K562 treated with DMSO at 1 percent for 12 hours (cell line): ENCODE measurements around the gene VSIG10. TPM values are rescaled to one million over a fixed set of nuclear protein-coding genes. Genes with fewer than 3 reads are reported as not detected.

Experiments used
- total RNA-seq: library from RNA; unstranded; fragments of 300-600 nt; gene quantifications from 2 replicates; pipeline ENCODE4 v1.2.3, GENCODE V29; 2022; ENCODE audit not compliant: insufficient read depth

VSIG10 gene, protein sequence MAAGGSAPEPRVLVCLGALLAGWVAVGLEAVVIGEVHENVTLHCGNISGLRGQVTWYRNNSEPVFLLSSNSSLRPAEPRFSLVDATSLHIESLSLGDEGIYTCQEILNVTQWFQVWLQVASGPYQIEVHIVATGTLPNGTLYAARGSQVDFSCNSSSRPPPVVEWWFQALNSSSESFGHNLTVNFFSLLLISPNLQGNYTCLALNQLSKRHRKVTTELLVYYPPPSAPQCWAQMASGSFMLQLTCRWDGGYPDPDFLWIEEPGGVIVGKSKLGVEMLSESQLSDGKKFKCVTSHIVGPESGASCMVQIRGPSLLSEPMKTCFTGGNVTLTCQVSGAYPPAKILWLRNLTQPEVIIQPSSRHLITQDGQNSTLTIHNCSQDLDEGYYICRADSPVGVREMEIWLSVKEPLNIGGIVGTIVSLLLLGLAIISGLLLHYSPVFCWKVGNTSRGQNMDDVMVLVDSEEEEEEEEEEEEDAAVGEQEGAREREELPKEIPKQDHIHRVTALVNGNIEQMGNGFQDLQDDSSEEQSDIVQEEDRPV
- total RNA-seq, result 2.9 and 3.8 TPM in 2 replicates

DNA sequence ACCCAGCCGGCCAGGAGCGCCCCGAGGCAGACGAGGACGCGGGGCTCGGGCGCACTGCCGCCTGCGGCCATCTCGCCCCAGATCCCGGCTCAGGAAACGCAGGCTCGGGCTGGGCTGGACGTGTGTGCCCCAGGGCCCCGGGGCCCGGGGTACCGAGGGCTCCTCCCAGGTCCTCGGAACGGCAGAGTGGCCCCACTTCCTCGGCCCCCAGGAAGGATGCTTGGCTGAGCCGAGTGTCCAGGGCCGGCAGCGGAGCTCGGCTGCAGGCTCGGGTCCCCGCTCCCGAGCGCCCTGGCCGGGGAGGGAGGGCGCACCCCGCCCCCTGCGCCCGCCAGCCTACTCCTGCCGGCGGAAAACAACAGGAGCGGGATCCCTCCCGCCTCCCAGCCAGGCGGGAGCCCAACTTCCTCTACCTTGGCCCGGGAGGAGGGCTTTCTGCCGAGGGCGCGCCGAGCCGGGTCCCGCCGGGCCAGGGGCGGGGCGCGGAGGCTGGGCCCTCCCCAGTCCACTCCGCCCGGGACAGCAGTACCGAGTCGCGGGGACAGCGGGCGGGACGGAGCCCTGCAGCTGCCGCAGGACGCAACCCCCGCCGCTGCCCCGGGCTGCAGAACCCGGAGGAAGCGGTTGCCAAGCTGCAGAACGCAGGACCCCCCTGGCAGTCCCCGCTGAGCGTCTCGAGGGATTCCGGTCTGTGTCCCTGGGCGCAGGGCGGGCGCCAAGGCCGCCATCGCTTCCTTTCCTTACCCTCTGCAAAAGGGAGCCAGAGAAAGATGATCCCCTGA lies at the start of gene VSIG10:
VSIG10 (minus strand) TSS at position 411 of the 782 bp plus-strand sequence; CDS start at position 71, 340 bp downstream.

DNA sequence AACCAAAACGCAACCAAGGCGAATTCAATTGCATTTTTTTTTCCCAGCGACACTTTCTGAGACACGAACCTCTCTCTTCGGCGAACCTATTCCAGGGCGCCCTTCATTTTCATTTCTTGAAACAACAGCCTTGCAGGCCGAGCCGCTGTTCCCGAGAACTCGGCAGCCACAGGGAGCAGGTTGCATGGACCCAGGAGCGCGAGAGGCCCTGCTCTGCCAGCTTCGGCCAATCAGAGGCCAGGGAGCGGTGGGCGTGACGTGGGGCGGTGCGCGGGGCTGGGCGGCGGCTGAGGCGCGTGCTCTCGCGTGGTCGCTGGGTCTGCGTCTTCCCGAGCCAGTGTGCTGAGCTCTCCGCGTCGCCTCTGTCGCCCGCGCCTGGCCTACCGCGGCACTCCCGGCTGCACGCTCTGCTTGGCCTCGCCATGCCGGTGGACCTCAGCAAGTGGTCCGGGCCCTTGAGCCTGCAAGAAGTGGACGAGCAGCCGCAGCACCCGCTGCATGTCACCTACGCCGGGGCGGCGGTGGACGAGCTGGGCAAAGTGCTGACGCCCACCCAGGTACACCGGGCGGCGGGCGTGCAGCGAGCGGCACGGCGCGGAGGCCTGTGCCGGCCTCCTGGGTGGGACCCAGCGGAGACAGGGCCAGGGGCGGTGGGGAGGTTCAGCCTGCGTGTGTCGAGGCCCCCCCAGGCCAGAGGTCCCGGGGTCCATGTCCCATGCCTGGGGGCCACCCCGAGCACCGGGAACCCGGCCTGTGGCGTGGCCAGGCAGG lies 32.2 kb upstream of the VSIG10 start, which contains the start of gene PEBP1:
PEBP1 (plus strand) TSS at position 337 of the 771 bp plus-strand sequence; CDS start at position 423, 86 bp downstream.

GRCh38 chr12:118061011-118061872 lies 42.6 kb downstream of the VSIG10 start, which contains the start of gene WSB2:
WSB2 (minus strand) TSS chr12:118061179; CDS start chr12:118061048, 131 bp downstream.

DNA sequence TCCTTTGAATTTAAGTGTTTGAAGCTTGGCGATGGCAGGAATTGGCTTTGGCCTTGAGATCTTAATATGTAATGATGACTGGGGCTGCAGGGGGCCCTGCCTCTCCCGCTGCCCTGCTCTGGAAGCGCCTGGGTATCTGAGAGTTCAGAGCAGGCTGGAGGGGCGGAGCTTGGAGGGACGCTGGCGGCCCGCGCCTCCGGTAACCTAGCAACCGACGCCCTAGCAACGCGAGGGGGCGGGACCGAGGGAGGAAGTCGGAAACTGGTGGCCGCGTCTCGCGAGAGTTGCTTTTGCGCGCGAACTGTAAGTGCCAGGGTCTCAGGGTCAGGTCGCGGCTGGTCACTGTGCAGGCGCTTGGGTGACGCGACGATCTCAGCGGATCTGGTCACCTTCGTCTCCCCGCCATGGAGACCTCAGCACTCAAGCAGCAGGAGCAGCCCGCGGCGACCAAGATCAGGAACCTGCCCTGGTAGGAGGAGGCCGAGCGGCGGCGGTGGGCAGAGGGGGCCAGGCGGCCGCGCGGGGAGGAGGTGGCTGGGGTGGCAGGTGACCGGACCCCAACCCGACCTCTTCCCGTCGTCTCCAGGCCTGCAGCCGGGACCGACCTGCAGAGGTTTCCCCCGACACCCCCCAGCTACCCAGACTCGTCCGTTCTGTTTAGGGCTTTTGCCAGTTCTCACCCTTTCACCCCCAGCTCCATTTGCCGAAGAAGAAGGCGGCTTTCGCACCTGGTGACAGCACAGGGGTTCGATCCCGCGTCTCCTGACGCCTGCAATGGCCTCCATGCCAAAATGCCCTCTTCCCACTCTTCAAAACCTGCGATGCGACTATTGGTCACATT lies 87.2 kb downstream of the VSIG10 start, which contains the start of gene RFC5:
RFC5 (plus strand) TSS at position 280 of the 841 bp plus-strand sequence; CDS start at position 405, 125 bp downstream.

Other genes with a start within 250 kb of the VSIG10 start
- gene KSR2, start 135.0 kb downstream of the VSIG10 start, total RNA-seq, result not detected in 2 replicates
- gene RFC5, start 87.3 kb downstream of the VSIG10 start, total RNA-seq, result 38.4 and 72.9 TPM in 2 replicates
- gene WSB2, start 42.8 kb downstream of the VSIG10 start, total RNA-seq, result 32.4 and 60.8 TPM in 2 replicates
- gene PEBP1, start 32.1 kb upstream of the VSIG10 start, total RNA-seq, result 63.0 and 79.2 TPM in 2 replicates